NCI-H460 (cell line): Measurements from ENCODE around the gene EIF3C. TPM values are rescaled to one million over a fixed set of nuclear protein-coding genes. Genes with fewer than 3 reads are reported as not detected.
"Not testable (repeated sequence)": the region's sequence is repeated elsewhere in the genome, so short reads cannot be mapped to it uniquely, and the experiment has no call there.

ENCODE experiments used
- DNase-seq: peaks from one replicate; pipeline ENCODE4 v3.0.0-alpha.2; 2016; ENCODE audit warnings: low read depth; ENCODE audit errors: extremely low read depth
- small RNA-seq, 2 experiments: library from RNA; depleted of rRNA; stranded (forward); fragments of <200 nt; gene quantifications; one replicate each; pipeline ENCODE3, GENCODE V24; 2014
- total RNA-seq: library from RNA; depleted of rRNA; stranded (reverse); fragments of >200 nt; shearing (Covaris generic); gene quantifications from 2 replicates; pipeline ENCODE4 v1.2.3, GENCODE V29; 2014; rRNA removed

Gene EIF3C
- total RNA-seq, 1 experiment from 2014 or later: 242 TPM

DNA sequence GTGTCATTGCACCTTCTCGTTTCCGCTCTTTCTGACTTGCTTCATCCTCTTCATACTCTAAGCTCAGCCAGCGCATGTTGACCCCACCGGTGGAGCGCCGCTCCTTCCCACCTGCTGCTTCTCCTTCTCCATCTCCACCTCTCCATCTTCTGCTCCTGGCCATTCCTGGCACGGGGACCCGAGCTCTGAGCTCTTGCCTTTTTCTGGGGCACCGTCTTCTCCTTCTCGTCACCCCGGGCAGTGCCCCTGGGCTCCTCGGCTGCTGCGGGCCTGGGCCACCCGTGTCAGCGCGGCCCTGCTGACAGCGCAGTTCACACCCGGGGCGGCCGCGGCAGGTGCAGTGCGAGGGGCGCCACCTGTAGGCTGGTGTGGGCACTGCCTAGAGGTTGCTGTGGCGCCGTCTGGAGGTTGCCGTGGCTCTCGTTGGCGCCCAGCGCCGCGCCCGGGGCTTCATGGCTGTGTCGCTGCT is 38.8 kb downstream of the EIF3C start:
- DNase-seq: not testable (repeated sequence)

DNA sequence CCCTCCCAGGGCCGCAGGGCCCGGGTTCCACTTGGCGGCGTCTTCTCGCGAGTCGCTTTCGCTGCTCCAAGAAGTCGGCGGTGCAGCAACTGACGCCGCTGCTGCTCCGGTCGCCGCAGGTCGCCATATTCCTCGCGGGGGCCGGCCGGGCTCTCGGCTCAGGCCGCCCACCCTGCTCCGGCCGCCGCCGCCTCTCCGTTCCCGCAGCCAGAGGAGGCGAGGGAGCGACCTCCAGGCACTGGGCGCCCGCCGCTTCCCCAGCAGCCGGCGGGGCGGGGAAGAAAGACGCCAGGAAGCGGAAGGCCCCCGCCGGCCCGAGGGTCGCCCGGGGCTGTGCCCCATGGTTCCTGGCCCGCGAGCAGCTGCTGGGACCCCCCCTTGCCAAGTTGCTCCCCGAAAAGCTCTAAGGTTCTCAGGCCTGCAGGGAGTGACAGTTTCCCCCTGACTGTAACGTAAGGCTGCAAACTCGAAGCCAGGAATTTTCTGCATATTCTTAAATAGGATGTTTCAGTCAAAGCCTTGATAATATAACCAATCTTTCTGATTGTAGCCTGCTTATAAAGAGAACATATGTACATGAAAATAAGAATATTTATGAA is 39.3 kb downstream of the EIF3C start:
- not testable (repeated sequence) for DNase-seq

DNA sequence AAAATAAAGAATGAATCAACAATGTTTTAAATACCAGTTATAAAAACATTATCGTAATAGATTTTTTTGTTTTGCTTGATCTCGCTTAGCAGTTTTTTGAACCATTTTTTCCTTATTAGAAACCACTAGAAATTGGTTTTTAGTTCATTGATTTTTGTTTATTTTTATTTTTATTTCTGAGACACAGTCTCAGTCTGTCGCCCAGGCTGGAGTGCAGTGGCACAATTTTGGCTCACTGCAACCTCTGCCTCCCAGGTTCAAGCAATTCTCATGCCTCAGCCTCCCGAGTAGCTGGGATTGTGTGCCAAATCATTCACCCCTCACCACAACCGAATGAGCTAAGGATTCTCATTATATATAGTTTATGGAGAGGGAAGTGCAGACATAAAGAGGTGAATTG is 40.2 kb downstream of the EIF3C start, which contains the start of gene NPIPB9:
Gene NPIPB9 (plus strand): TSS at position 301 of the 400 bp plus-strand sequence.
- DNase-seq: not testable (repeated sequence)

DNA sequence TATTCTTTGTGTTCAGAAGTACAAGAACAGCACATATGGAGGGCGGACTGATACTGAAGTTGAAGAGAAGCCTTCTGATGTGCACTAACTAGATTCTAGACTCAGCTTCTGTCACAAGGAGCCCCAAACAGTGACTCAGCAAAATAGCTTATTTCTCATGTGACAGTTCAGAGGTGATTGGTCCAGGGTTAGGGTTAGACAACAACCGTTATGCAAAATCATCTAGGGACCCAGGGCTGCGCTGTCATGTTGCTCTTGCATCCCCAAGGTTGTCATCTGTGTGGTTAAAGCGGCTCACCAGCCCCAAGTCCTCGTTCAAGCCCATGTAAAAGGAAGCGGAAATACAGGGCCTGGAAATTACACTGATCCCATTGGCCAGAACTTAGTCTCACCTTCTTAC is 70.4 kb downstream of the EIF3C start:
- DNase-seq: not testable (repeated sequence)

DNA sequence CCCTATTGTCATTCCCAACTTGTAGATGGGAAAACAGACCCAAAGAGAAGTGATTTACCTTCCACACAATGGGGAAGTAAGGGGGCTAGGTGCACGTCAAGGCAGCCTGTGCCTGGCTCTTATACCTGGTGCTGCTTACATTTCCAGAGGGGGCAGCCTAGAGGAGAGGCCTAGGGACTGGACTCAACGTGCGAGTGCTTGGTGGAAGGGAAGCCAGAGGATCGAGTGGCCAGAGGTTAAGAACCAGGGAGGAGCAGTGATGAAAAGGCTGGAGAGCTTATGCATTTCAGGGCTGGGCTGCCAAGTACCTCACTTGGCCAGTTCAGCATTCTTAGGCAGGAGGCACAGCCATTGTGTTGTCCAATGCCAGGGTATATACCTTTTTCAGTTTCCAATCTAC is 71.1 kb downstream of the EIF3C start:
- not testable (repeated sequence) for DNase-seq

Small RNA genes within 50 kb of the gene (small RNA-seq; reads per million reads assigned to genes)
- 0 reads per million in 2 experiments for gene MIR6862-2

Other genes starting within 250 kb of the EIF3C start
- gene NPIPB7, start 239.1 kb upstream of the EIF3C start, total RNA-seq: not detected in 2 replicates
- 17.0 and 26.1 TPM in 2 replicates for gene CLN3, start 219.4 kb upstream of the EIF3C start, total RNA-seq
- 0.05 TPM in 1 of 2 replicates, not detected in the other for gene APOBR, start 216.8 kb upstream of the EIF3C start, total RNA-seq
- gene IL27, start 204.6 kb upstream of the EIF3C start, total RNA-seq: not detected in 2 replicates
- gene NUPR1, start 172.5 kb upstream of the EIF3C start, total RNA-seq: 0.46 and 1.1 TPM in 2 replicates
- 21.6 and 23.8 TPM in 2 replicates for gene SGF29, start 157.5 kb upstream of the EIF3C start, total RNA-seq
- 0.29 and 0.67 TPM in 2 replicates for gene SULT1A2, start 114.4 kb upstream of the EIF3C start, total RNA-seq
- gene SULT1A1, start 101.4 kb upstream of the EIF3C start, total RNA-seq: 14.2 and 18.4 TPM in 2 replicates
- gene NPIPB8, start 73.4 kb upstream of the EIF3C start, total RNA-seq: not detected in 2 replicates
- 3.7 and 4.6 TPM in 2 replicates for gene NPIPB9, start 40.3 kb downstream of the EIF3C start, total RNA-seq
- 82.0 and 97.1 TPM in 2 replicates for gene ATXN2L, start 111.5 kb downstream of the EIF3C start, total RNA-seq
- 231 and 245 TPM in 2 replicates for gene TUFM, start 134.9 kb downstream of the EIF3C start, total RNA-seq
- gene SH2B1, start 152.4 kb downstream of the EIF3C start, total RNA-seq: 16.2 and 16.8 TPM in 2 replicates
- gene ATP2A1, start 167.0 kb downstream of the EIF3C start, total RNA-seq: 1.3 and 2.4 TPM in 2 replicates
- gene RABEP2, start 213.8 kb downstream of the EIF3C start, total RNA-seq: 7.6 and 9.7 TPM in 2 replicates
- not detected in 2 replicates for gene CD19, start 220.5 kb downstream of the EIF3C start, total RNA-seq
- 26.0 and 28.6 TPM in 2 replicates for gene NFATC2IP, start 239.5 kb downstream of the EIF3C start, total RNA-seq